ENCODE measurements around the gene HCFC1.

HCFC1 gene

DNA sequence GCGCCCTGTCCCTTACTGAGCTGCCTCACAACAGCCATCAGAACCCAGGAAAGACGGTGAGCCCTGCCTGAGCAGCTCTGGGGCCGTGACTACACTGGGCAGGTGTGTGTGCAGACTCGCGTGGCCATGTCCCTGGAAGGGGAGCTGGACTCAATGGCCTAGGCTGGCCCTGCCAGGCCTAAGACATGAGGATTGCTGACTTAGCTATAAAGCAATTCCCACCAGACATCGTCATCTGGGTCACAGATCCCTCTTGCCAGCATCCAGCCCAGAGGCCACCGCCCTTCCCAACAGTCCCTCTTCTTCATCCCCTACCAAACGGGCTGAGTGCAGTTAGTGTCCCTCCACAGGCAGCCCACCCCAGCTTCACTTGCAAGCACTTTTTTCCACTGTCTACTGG is 40.5 kb downstream of the HCFC1 start:
- FAIRE-seq (no peak), DNase-seq (ENCODE audit: insufficient read length) (no peak)
- TF ChIP-seq POLR2AphosphoS5 (IDR thresholded peaks at IDR 0.05; ENCODE audit: low read depth, low read length) = no peak
- no peak for TF ChIP-seq POLR2A (IDR thresholded peaks at IDR 0.05; ENCODE audit: low read depth, low read length)
- TF ChIP-seq TAF1 (IDR thresholded peaks at IDR 0.05; ENCODE audit: borderline replicate concordance, low read depth, low read length) = no peak

DNA sequence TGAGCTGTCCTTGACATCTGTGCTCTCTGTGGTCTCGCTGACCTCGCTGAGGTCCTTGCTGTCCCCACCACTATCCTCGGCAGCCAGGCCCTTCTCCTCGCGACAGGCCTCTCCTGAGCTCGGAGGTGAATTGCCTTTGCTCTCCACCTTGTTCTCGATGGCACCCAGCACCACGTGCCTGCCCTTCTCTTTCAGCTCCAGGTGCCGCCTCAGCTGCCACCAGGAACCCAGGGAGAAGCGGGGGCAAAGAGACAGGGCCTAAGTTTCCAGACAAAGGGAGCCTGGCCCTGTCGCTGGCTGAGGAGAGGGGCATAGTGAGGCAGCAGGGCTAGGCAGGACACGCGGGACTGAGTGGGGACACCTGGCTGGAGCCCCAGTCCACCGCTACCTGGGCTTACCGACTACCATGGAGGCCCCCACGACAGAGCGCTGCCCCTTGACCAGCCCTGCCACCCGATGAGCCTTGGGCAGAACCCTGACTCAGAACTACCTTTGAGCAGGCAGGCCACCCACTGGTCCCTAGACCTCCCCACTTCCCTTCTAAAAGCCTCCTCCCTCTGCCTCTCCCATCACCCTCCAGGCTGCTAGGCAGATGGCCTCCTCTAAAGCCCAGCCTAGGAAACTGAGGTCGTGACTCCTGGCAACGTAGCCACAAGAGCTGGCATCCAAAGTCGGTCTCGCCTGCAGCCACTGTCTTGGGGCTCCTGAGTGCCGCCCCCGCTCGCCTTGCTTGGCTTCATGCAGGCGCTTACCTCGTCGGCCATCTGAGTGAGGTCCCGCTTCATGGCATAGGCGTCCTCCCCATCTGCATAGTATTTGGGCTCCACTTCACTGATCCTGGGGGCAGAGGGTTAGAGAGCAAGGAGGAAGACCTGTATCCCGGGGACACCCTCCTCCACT is 41.4 kb downstream of the HCFC1 start:
- DNase-seq (ENCODE audit: insufficient read length) = no peak
- no peak for FAIRE-seq
- TF ChIP-seq TAF1 (IDR thresholded peaks at IDR 0.05; ENCODE audit: borderline replicate concordance, low read depth, low read length) (no peak), POLR2A (IDR thresholded peaks at IDR 0.05; ENCODE audit: low read depth, low read length) (no peak), POLR2AphosphoS5 (IDR thresholded peaks at IDR 0.05; ENCODE audit: low read depth, low read length) (no peak)

DNA sequence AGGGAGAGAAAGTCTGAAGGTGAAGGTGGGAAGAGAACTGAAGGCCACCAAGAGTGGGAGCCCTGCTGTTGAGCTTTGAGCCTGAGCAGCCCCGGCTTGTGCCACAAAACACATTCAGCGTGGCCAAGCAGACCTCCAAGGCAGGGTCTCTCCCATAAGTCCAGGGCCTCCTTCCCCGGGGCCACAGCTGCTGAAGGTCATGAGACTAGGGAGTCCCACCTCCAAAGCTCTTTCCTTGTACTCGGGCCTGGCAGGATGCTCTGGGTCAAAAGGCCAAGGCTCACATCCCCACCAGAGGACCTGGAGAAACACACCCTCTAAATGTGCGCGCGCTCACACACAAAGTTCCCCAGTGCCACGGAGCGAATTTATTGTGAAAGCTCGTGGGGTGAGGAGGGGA is 42.0 kb downstream of the HCFC1 start:
- FAIRE-seq = no peak
- no peak for DNase-seq (ENCODE audit: insufficient read length)
- TF ChIP-seq TAF1 (IDR thresholded peaks at IDR 0.05; ENCODE audit: borderline replicate concordance, low read depth, low read length) = no peak
- TF ChIP-seq POLR2AphosphoS5 (IDR thresholded peaks at IDR 0.05; ENCODE audit: low read depth, low read length) = no peak
- TF ChIP-seq POLR2A (IDR thresholded peaks at IDR 0.05; ENCODE audit: low read depth, low read length) = no peak; the same call in 1 of the 2 replicates

DNA sequence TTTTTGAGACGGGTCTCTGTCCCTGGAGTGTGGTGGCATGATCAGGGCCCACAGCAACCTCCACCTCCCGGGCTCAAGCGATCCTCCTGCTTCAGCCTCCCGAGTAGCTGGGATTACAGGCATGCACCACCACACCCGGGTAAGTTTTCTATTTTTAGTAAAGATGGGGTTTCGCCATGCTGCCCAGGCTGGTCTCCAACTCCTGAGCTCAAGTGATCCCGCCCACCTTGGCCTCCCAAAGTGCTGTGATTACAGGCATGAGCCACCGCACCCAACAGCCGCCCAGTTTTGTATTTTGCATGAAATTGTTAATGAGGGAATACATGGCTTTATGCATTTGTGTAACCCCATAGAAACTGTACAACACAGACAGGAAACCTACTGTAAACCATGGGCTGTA is 42.8 kb downstream of the HCFC1 start:
- no peak for TF ChIP-seq POLR2AphosphoS5 (IDR thresholded peaks at IDR 0.05; ENCODE audit: low read depth, low read length)
- no peak for TF ChIP-seq TAF1 (IDR thresholded peaks at IDR 0.05; ENCODE audit: borderline replicate concordance, low read depth, low read length)
- no peak for TF ChIP-seq POLR2A (IDR thresholded peaks at IDR 0.05; ENCODE audit: low read depth, low read length)
- no peak for DNase-seq (ENCODE audit: insufficient read length)
- FAIRE-seq = peak; percentile 61

DNA sequence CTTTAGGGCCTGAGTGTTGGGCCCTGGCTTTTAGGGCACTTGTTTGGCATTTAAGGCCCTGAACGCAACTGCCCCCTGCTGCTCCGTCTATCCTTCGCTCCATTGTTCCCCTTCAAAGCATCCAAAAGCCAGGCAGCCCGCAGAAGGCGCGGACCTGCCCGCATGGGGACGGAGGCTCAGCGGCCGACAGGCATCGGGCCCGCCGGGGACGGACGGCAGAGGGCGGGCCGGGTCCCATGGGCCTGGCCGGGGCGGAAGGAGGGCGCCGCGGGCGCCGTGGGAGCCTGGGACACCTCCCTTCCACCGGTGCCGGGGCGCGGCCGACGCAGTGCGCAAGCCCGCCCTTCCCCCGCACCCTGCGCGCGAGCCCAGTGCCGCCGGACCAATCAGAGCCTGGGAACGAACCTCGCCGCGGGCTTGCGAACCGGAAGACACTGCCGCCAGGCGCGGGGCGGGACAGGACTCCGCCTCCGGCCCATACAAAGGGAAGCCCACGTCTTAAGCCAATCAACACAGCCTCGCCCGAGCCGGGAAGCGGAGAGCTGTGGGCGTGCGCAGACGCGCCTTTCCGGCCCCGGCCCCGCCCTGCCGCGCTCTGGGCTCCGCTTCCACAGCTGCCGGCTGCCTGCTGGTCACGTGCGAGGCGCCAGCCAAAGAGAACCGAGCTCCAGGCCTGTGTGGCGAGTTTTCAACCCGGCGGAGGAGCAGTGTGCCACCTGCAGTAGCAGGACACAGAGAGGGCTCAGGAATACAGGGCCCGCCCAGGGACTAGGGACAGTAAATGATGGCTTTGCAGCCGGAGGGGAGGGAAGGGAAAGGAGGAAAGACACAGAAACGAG is 43.5 kb downstream of the HCFC1 start:
- FAIRE-seq (peak; percentile 100), DNase-seq (ENCODE audit: insufficient read length) (peak; percentile 99)
- peak; percentile 46; the same call in 1 of the 2 replicates for TF ChIP-seq TAF1 (IDR thresholded peaks at IDR 0.05; ENCODE audit: borderline replicate concordance, low read depth, low read length)
- peak; percentile 70 for TF ChIP-seq POLR2A (IDR thresholded peaks at IDR 0.05; ENCODE audit: low read depth, low read length)
- peak; percentile 81 for TF ChIP-seq POLR2AphosphoS5 (IDR thresholded peaks at IDR 0.05; ENCODE audit: low read depth, low read length)

DNA sequence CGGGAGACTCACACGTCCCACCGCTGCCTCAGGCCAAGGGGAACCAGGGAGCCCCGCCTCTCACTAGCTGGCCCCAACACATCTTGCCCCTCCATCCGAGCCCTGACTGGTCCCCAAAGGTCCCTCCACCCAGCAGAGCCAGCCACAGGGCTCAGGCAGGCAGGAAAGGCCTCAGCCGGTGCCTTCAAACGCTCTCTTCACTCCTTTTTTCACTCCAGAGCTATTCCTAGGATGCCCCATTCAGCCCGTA is 44.0 kb downstream of the HCFC1 start:
- DNase-seq (ENCODE audit: insufficient read length) = no peak
- FAIRE-seq = no peak

DNA sequence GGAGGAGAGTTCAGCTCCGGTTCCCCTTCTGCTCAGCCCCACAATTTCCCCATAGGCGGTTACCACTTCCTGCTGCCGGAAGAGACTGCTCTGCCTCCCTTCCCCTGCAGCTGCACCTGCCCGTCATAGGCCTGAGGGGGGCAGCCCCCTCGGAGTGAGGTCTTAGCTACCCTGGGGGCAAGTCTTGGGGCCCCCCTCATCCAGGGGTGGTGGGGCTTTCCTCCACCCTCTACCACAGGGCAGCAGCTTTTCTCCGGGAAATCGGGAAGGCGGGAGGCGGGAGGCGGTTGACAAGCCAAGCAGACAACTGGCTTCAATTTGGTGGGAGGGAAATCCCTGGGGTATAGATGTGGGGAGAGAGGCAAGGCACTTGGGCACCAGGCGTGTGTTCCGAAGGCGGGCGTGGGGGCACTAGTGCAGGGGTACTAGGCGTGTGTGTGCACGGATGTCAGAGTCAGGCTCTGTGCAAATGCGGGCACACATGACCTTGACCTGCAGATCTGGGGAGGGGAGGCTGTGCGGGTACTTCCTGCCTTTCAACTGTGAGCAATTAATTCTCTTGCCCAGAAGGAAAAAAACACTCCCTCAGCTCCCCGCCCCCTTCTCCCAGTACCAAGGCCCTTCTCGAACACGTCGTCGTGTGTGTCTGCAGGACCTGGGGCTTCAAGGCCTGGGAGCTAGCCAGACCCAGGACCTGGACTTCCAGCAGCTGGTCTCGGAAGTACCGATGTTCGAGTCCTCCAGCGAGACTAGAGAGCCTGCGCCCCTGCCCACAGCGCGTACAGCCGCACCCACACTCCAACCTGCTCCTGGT is 44.6 kb downstream of the HCFC1 start:
- DNase-seq (ENCODE audit: insufficient read length) (peak; percentile 85), FAIRE-seq (peak; percentile 100)

More for the DNA sequence above, 44.0 kb downstream of the HCFC1 start:
- TF ChIP-seq TAF1 (IDR thresholded peaks at IDR 0.05; ENCODE audit: borderline replicate concordance, low read depth, low read length) (no peak), POLR2AphosphoS5 (IDR thresholded peaks at IDR 0.05; ENCODE audit: low read depth, low read length) (no peak), POLR2A (IDR thresholded peaks at IDR 0.05; ENCODE audit: low read depth, low read length) (peak; percentile 1; the same call in 1 of the 2 replicates)

DNA sequence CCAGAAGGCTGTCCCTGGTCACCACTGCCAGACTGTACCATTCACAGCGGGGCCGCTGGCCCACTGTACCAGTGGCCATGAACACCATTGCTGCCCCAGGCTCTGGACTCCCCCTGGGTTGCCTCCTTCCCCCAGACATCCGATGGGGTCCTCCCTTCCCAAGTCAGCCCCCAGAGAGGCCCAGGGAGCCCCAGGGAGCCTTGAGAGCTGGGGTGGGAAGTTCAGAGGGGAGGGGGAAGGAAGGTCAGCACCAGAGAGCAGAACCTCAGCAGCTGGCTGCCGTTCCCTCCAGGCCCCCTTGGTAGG is 45.1 kb downstream of the HCFC1 start:
- FAIRE-seq (no peak), DNase-seq (ENCODE audit: insufficient read length) (no peak)
- no peak for TF ChIP-seq POLR2A (IDR thresholded peaks at IDR 0.05; ENCODE audit: low read depth, low read length)
- no peak; the same call in 1 of the 2 replicates for TF ChIP-seq POLR2AphosphoS5 (IDR thresholded peaks at IDR 0.05; ENCODE audit: low read depth, low read length)
- no peak for TF ChIP-seq TAF1 (IDR thresholded peaks at IDR 0.05; ENCODE audit: borderline replicate concordance, low read depth, low read length)

More for the DNA sequence above, 44.6 kb downstream of the HCFC1 start:
- TF ChIP-seq POLR2A (IDR thresholded peaks at IDR 0.05; ENCODE audit: low read depth, low read length) = peak; percentile 80
- 0 out of 2 replicates have a peak, but pooled peaks have one; percentile 24 for TF ChIP-seq TAF1 (IDR thresholded peaks at IDR 0.05; ENCODE audit: borderline replicate concordance, low read depth, low read length)
- TF ChIP-seq POLR2AphosphoS5 (IDR thresholded peaks at IDR 0.05; ENCODE audit: low read depth, low read length) = peak; percentile 69

DNA sequence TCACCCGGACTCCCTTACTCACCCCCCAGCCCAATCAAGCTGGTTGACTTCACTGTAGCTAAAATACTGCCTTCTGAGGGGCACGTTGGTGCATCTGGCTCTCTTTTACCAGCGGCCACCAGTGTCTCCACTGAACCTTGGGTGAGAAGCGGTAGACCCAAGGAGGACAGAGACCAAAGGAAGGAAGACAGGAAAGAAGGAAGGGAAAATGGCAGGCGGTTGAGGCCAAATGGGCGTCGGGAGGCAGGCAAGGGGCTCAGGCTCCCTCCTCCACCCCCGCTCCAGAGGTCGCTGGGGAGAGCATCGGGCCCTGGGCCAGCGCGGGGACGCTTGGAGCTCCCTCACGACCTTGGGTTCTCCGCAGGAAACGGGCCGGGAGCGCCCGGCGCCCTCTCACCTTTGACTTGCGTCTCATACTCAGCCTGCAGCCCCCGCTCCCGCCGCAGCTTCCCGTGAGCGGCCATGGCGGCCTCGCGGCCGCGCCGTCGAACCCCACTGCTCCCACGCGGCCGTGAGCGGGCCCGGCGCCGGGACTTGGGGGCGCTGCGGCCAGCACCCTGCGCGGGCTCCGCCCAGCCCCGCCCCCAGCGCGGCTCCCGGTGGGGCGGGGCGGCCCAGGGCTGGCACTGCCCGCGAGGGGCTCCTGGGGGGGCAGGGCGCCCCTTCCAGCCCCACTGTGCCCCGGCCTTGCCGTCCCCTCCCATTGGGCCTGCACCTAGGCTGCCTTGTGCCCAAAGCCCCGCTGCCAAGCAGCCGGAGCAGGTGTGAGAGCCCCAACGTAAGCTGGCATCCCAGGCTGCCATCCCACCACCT is 45.7 kb downstream of the HCFC1 start, which contains the start of gene ARHGAP4:
TSS of gene ARHGAP4 (minus strand) at position 526 of the 813 bp plus-strand sequence. CDS start at position 464, 62 bp downstream.
- DNase-seq (ENCODE audit: insufficient read length) (no peak), FAIRE-seq (peak; percentile 78)
- TF ChIP-seq TAF1 (IDR thresholded peaks at IDR 0.05; ENCODE audit: borderline replicate concordance, low read depth, low read length) (no peak), POLR2AphosphoS5 (IDR thresholded peaks at IDR 0.05; ENCODE audit: low read depth, low read length) (peak; percentile 80; the same call in 1 of the 2 replicates), POLR2A (IDR thresholded peaks at IDR 0.05; ENCODE audit: low read depth, low read length) (peak; percentile 73)

DNA sequence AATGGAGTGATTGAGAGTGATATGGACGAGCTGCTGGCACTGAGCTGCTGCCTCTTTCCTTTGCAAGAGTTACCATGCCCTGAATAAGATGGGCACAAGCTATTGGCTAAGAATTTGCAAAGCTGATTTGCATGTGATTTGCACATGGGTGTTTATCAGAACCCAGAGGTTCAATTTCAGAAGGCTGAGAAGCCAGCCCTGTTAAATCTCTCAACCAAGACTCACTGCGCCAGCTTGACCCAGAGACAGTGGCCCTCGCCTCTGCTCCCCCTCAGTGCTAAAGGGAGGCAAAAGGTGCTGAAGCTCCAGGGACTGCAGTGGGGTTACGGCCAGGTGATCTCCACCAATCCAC is 46.3 kb downstream of the HCFC1 start:
- DNase-seq (ENCODE audit: insufficient read length) = no peak
- TF ChIP-seq POLR2AphosphoS5 (IDR thresholded peaks at IDR 0.05; ENCODE audit: low read depth, low read length) (peak; percentile 95), TAF1 (IDR thresholded peaks at IDR 0.05; ENCODE audit: borderline replicate concordance, low read depth, low read length) (peak; percentile 63; the same call in 1 of the 2 replicates), POLR2A (IDR thresholded peaks at IDR 0.05; ENCODE audit: low read depth, low read length) (peak; percentile 89)
- no peak for FAIRE-seq
